Erythroblast (primary cell): Measurements from ENCODE around the gene SP3.

ENCODE experiments used
- GATA1 ChIP-seq: IDR thresholded peaks from 2 replicates; pipeline ENCODE4 v1.6.1; 2011; ENCODE audit warnings: low read depth, mild to moderate bottlenecking, control low read depth, low read length, moderate library complexity
- POLR2A ChIP-seq: IDR thresholded peaks from 2 replicates; pipeline ENCODE4 v1.6.1; 2011; ENCODE audit warnings: mild to moderate bottlenecking, low read length

GRCh38 chr2:173898996-173899395 lies 66.2 kb downstream of the SP3 start:
- TF ChIP-seq POLR2A (no peak), GATA1 (no peak)
